Glutamatergic neuron (in vitro differentiated cells): ENCODE results near the gene GPR22. TPM values are rescaled to one million over a fixed set of nuclear protein-coding genes. Genes with fewer than 3 reads are reported as not detected.

Experiments used
- DNase-seq: peaks from one replicate; pipeline ENCODE4 v3.0.0; 2022
- H3K27ac Mint-ChIP-seq: one replicate; pipeline ENCODE4 v1.8.0; 2020; ENCODE audit warnings: mild to moderate bottlenecking, mixed read lengths, inconsistent platforms; ENCODE audit not compliant: unreplicated experiment
- H3K27me3 Mint-ChIP-seq: one replicate; pipeline ENCODE4 v1.8.0; 2020; ENCODE audit warnings: mild to moderate bottlenecking, moderate library complexity, mixed read lengths, inconsistent platforms; ENCODE audit not compliant: unreplicated experiment
- H3K36me3 Mint-ChIP-seq: one replicate; pipeline ENCODE4 v1.8.0; 2020; ENCODE audit warnings: mild to moderate bottlenecking, mixed read lengths, inconsistent platforms; ENCODE audit not compliant: unreplicated experiment
- H3K4me1 Mint-ChIP-seq: one replicate; pipeline ENCODE4 v1.8.0; 2020; ENCODE audit warnings: mild to moderate bottlenecking, low read depth, mixed read lengths, inconsistent platforms; ENCODE audit not compliant: unreplicated experiment
- H3K4me3 Mint-ChIP-seq: one replicate; pipeline ENCODE4 v1.8.0; 2020; ENCODE audit warnings: mild to moderate bottlenecking, mixed read lengths, inconsistent platforms; ENCODE audit not compliant: unreplicated experiment
- H3K9me3 Mint-ChIP-seq: one replicate; pipeline ENCODE4 v1.8.0; 2020; ENCODE audit warnings: mild to moderate bottlenecking, moderate library complexity, mixed read lengths, inconsistent platforms; ENCODE audit not compliant: unreplicated experiment
- CTCF ChIP-seq: fragments of 200-600 bp; sonication (generic); IDR thresholded peaks from one replicate; pipeline ENCODE4 v1.5.0; 2021; ENCODE audit not compliant: partially characterized antibody, unreplicated experiment
- total RNA-seq: library from RNA; stranded (reverse); fragmentation: NEBNext Ultra II Directional; extraction: Animal tissue kit (Norgen Biotek cat#: 25700); gene quantifications from one replicate; pipeline ENCODE4 v1.2.1, GENCODE V29; 2021; ENCODE audit not compliant: unreplicated experiment

The GPR22 gene
- total RNA-seq, 1 donor from 2014 or later, result not detected

- no peak for TF ChIP-seq CTCF
- no peak overlapping the region for H3K27ac Mint-ChIP-seq
- H3K4me1 Mint-ChIP-seq, result no peaks in the 10 kb centered on the region
- H3K27me3 Mint-ChIP-seq, result no peaks in the 10 kb centered on the region
- peak; percentile 33 for DNase-seq
- no peak overlapping the region for H3K4me3 Mint-ChIP-seq
- no peaks in the 10 kb centered on the region for H3K36me3 Mint-ChIP-seq
- H3K9me3 Mint-ChIP-seq, result peaks cover 5% of the 10 kb centered on the region
Observed at GRCh38 chr7:107501593-107501992, 31.7 kb downstream of the GPR22 start.

- Mint-ChIP-seq H3K27ac (no peak overlapping the region), H3K36me3 (no peaks in the 10 kb centered on the region), H3K9me3 (peaks cover 5% of the 10 kb centered on the region), H3K4me1 (no peaks in the 10 kb centered on the region), H3K4me3 (no peak overlapping the region), H3K27me3 (no peaks in the 10 kb centered on the region)
- no peak for TF ChIP-seq CTCF
- DNase-seq, result no peak
Observed at GRCh38 chr7:107502154-107502553, 32.3 kb downstream of the GPR22 start.

- H3K4me3 Mint-ChIP-seq, result no peak overlapping the region
- no peak for DNase-seq
- peaks cover 4% of the 10 kb centered on the region for H3K36me3 Mint-ChIP-seq
- no peak overlapping the region for H3K27ac Mint-ChIP-seq
- no peaks in the 10 kb centered on the region for H3K4me1 Mint-ChIP-seq
- no peaks in the 10 kb centered on the region for H3K27me3 Mint-ChIP-seq
- TF ChIP-seq CTCF, result no peak
- H3K9me3 Mint-ChIP-seq, result peaks cover 7% of the 10 kb centered on the region
Observed at GRCh38 chr7:107502797-107503196, 32.9 kb downstream of the GPR22 start.

GRCh38 chr7:107503687-107504086 is 33.8 kb downstream of the GPR22 start:
- Mint-ChIP-seq H3K4me1 (no peaks in the 10 kb centered on the region), H3K27me3 (no peaks in the 10 kb centered on the region), H3K4me3 (no peak overlapping the region), H3K36me3 (peaks cover 8% of the 10 kb centered on the region), H3K9me3 (peaks cover 11% of the 10 kb centered on the region), H3K27ac (no peak overlapping the region)
- no peak for DNase-seq
- no peak for TF ChIP-seq CTCF

GRCh38 chr7:107505362-107505761 is 35.5 kb downstream of the GPR22 start:
- Mint-ChIP-seq H3K36me3 (peaks cover 13% of the 10 kb centered on the region), H3K27ac (no peak overlapping the region), H3K4me1 (no peaks in the 10 kb centered on the region), H3K9me3 (peaks cover 12% of the 10 kb centered on the region), H3K4me3 (no peak overlapping the region), H3K27me3 (no peaks in the 10 kb centered on the region)
- TF ChIP-seq CTCF, result no peak
- no peak for DNase-seq
